ENCODE results near the gene SMIM23. TPM values are rescaled to one million over a fixed set of nuclear protein-coding genes. Genes with fewer than 3 reads are reported as not detected.

Gene SMIM23
- total RNA-seq, 2 experiments from 2014 or later: not detected

- Histone ChIP-seq H3K4me3 (ENCODE audit: low read length) (no peak overlapping the region), H3K36me3 (ENCODE audit: insufficient read depth, low read length) (no peaks in the 10 kb centered on the region), H3K27me3 (ENCODE audit: control insufficient read depth in 1 of 2, insufficient read depth in 2 of 2, low read length in 2 of 2) (no peaks in the 10 kb centered on the region), H3K9me3 (ENCODE audit: control insufficient read depth in 1 of 2, insufficient read depth in 1 of 2, low read length in 2 of 2) (no peaks in the 10 kb centered on the region), H3K27ac (ENCODE audit: low read depth in 1 of 2, low read length in 2 of 2) (no peak overlapping the region), H3K4me1 (ENCODE audit: insufficient read depth, low read length) (no peaks in the 10 kb centered on the region)
- ATAC-seq (ENCODE audit: poor library complexity) (no peak), DNase-seq (no peak)
- ChIA-PET CTCF (no interaction called here), POLR2A (no interaction called here)
- no peak for TF ChIP-seq CTCF (IDR thresholded peaks at IDR 0.05)
- Mint-ChIP-seq H3K27me3 (no peaks in the 10 kb centered on the region), H3K9me3 (peaks cover under 1% of the 10 kb centered on the region), H3K27ac (no peak overlapping the region), H3K4me3 (no peak overlapping the region), H3K36me3 (ENCODE audit: low read depth) (no peaks in the 10 kb centered on the region), H3K4me1 (ENCODE audit: low read depth) (no peaks in the 10 kb centered on the region)
- intact Hi-C loops (cut with DNase I, micrococcal nuclease): no loop called here
These were observed 40.5 kb downstream of the SMIM23 start for GRCh38 chr5:171826132-171826531.

GRCh38 chr5:171827162-171827561 lies 41.5 kb downstream of the SMIM23 start:
- Histone ChIP-seq H3K4me1 (ENCODE audit: insufficient read depth, low read length) (no peaks in the 10 kb centered on the region), H3K27ac (ENCODE audit: low read depth in 1 of 2, low read length in 2 of 2) (no peak overlapping the region), H3K4me3 (ENCODE audit: low read length) (no peak overlapping the region), H3K36me3 (ENCODE audit: insufficient read depth, low read length) (no peaks in the 10 kb centered on the region), H3K9me3 (ENCODE audit: control insufficient read depth in 1 of 2, insufficient read depth in 1 of 2, low read length in 2 of 2) (no peaks in the 10 kb centered on the region), H3K27me3 (ENCODE audit: control insufficient read depth in 1 of 2, insufficient read depth in 2 of 2, low read length in 2 of 2) (no peaks in the 10 kb centered on the region)
- intact Hi-C loops (cut with DNase I, micrococcal nuclease): no loop called here
- CTCF ChIA-PET: no interaction called here
- Mint-ChIP-seq H3K9me3 (peaks cover 6% of the 10 kb centered on the region), H3K27ac (no peak overlapping the region), H3K27me3 (no peaks in the 10 kb centered on the region), H3K4me1 (ENCODE audit: low read depth) (no peaks in the 10 kb centered on the region), H3K36me3 (ENCODE audit: low read depth) (no peaks in the 10 kb centered on the region), H3K4me3 (no peak overlapping the region)
- POLR2A ChIA-PET: no interaction called here
- TF ChIP-seq CTCF (IDR thresholded peaks at IDR 0.05): no peak
- DNase-seq (no peak), ATAC-seq (ENCODE audit: poor library complexity) (no peak)

GRCh38 chr5:171830686-171831085 lies 45.1 kb downstream of the SMIM23 start:
- H3K36me3 Mint-ChIP-seq (ENCODE audit: low read depth): no peaks in the 10 kb centered on the region
- no peak overlapping the region for H3K27ac ChIP-seq (ENCODE audit: low read depth in 1 of 2, low read length in 2 of 2)
- ATAC-seq (ENCODE audit: poor library complexity) (no peak), DNase-seq (no peak)
- POLR2A ChIA-PET: no interaction called here
- intact Hi-C loops (cut with DNase I, micrococcal nuclease): no loop called here
- no peaks in the 10 kb centered on the region for H3K4me1 Mint-ChIP-seq (ENCODE audit: low read depth)
- no peaks in the 10 kb centered on the region for H3K27me3 ChIP-seq (ENCODE audit: control insufficient read depth in 1 of 2, insufficient read depth in 2 of 2, low read length in 2 of 2)
- TF ChIP-seq CTCF (IDR thresholded peaks at IDR 0.05): no peak
- peaks cover 13% of the 10 kb centered on the region for H3K9me3 Mint-ChIP-seq
- no peak overlapping the region for H3K4me3 ChIP-seq (ENCODE audit: low read length)
- CTCF ChIA-PET: no interaction called here
- no peak overlapping the region for H3K27ac Mint-ChIP-seq
- H3K4me3 Mint-ChIP-seq: no peak overlapping the region
- no peaks in the 10 kb centered on the region for H3K36me3 ChIP-seq (ENCODE audit: insufficient read depth, low read length)
- no peaks in the 10 kb centered on the region for H3K27me3 Mint-ChIP-seq
- no peaks in the 10 kb centered on the region for H3K9me3 ChIP-seq (ENCODE audit: control insufficient read depth in 1 of 2, insufficient read depth in 1 of 2, low read length in 2 of 2)
- no peaks in the 10 kb centered on the region for H3K4me1 ChIP-seq (ENCODE audit: insufficient read depth, low read length)
